ENCODE measurements around the gene MARK1.

DNA sequence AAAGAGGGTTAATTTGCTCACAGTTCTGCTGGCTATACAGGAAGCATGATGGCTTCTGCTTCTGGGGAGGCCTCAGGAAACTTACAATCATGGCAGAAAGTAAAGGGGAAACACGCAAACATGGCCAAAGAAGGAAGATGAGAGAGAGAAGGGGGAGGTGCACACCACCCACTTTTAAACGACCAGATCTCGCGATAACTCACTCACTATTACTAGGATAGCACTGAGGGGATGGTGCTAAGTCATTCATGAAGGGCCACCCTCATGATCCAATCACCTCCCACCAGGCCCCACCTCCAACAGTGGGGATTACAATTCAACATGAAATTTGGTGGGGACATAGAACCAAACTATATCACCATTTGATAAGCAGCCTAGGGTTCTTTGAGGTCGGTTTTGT lies 159.9 kb downstream of the MARK1 start:
- TF ChIP-seq, protein P1, sequence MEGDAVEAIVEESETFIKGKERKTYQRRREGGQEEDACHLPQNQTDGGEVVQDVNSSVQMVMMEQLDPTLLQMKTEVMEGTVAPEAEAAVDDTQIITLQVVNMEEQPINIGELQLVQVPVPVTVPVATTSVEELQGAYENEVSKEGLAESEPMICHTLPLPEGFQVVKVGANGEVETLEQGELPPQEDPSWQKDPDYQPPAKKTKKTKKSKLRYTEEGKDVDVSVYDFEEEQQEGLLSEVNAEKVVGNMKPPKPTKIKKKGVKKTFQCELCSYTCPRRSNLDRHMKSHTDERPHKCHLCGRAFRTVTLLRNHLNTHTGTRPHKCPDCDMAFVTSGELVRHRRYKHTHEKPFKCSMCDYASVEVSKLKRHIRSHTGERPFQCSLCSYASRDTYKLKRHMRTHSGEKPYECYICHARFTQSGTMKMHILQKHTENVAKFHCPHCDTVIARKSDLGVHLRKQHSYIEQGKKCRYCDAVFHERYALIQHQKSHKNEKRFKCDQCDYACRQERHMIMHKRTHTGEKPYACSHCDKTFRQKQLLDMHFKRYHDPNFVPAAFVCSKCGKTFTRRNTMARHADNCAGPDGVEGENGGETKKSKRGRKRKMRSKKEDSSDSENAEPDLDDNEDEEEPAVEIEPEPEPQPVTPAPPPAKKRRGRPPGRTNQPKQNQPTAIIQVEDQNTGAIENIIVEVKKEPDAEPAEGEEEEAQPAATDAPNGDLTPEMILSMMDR (IDR thresholded peaks at IDR 0.05; ENCODE audit: borderline replicate concordance, extremely low read depth, low read length, poor library complexity, severe bottlenecking) = no peak
- TF ChIP-seq EZH2 (IDR thresholded peaks at IDR 0.05; ENCODE audit: borderline replicate concordance, low read depth, low read length, severe bottlenecking) = no peak

Measured in DND-41 (cell line).